Measurements from ENCODE around the gene VPS13D. TPM values are rescaled to one million over a fixed set of nuclear protein-coding genes. Genes with fewer than 3 reads are reported as not detected.

Gene VPS13D
- total RNA-seq, 1 donor from 2014 or later = 28.3 TPM

- Histone ChIP-seq H3K4me3 (no peak overlapping the region), H3K4me1 (peaks cover 24 to 55% of the 10 kb centered on the region in 2 donors), H3K9me3 (no peaks in the 10 kb centered on the region), H3K36me3 (peaks cover 0 to 2% of the 10 kb centered on the region in 2 donors), H3K27ac (peak overlapping the region; percentile 90 to 97), H3K27me3 (no peaks in the 10 kb centered on the region)
- intact Hi-C loops (cut with DNase I) = loop anchor here (1.0 to 5.0 kb wide), 4 partner anchors 9 to 160 kb away; no protein-coding TSS in a partner anchor
- no peak for TF ChIP-seq CTCF (IDR thresholded peaks at IDR 0.05)
- no peak for DNase-seq (ENCODE audit: low spot score in 2 of 2)
Observed at GRCh38 chr1:12437629-12438028, 207.8 kb downstream of the VPS13D start.

- peaks cover 0 to 4% of the 10 kb centered on the region in 2 donors for H3K36me3 ChIP-seq
- TF ChIP-seq CTCF (IDR thresholded peaks at IDR 0.05) = no peak
Observed at GRCh38 chr1:12438349-12438924, 208.6 kb downstream of the VPS13D start.

GRCh38 chr1:12439073-12439472 is 209.2 kb downstream of the VPS13D start:
- H3K27me3 ChIP-seq = no peaks in the 10 kb centered on the region
- H3K9me3 ChIP-seq = no peaks in the 10 kb centered on the region
- H3K4me1 ChIP-seq = peaks cover 12 to 44% of the 10 kb centered on the region in 2 donors
- no peak for DNase-seq (ENCODE audit: low spot score in 2 of 2)
- intact Hi-C loops (cut with DNase I) = loop anchor here (5.0 kb wide), 3 partner anchors 38 to 158 kb away; no protein-coding TSS in a partner anchor
- no peak overlapping the region for H3K4me3 ChIP-seq
- H3K27ac ChIP-seq = peak overlapping the region; percentile 90 to 97
- peaks cover 0 to 4% of the 10 kb centered on the region in 2 donors for H3K36me3 ChIP-seq
- no peak for TF ChIP-seq CTCF (IDR thresholded peaks at IDR 0.05)

More at GRCh38 chr1:12438349-12438924, 208.6 kb downstream of the VPS13D start:
- Histone ChIP-seq H3K27me3 (no peaks in the 10 kb centered on the region), H3K4me1 (peaks cover 16 to 47% of the 10 kb centered on the region in 2 donors), H3K27ac (peak overlapping the region; percentile 90 to 97), H3K4me3 (no peak overlapping the region), H3K9me3 (no peaks in the 10 kb centered on the region)
- DNase-seq (ENCODE audit: low spot score in 2 of 2) = no peak
- intact Hi-C loops (cut with DNase I) = loop anchor here (5.0 kb wide), 3 partner anchors 39 to 159 kb away; no protein-coding TSS in a partner anchor

DNA sequence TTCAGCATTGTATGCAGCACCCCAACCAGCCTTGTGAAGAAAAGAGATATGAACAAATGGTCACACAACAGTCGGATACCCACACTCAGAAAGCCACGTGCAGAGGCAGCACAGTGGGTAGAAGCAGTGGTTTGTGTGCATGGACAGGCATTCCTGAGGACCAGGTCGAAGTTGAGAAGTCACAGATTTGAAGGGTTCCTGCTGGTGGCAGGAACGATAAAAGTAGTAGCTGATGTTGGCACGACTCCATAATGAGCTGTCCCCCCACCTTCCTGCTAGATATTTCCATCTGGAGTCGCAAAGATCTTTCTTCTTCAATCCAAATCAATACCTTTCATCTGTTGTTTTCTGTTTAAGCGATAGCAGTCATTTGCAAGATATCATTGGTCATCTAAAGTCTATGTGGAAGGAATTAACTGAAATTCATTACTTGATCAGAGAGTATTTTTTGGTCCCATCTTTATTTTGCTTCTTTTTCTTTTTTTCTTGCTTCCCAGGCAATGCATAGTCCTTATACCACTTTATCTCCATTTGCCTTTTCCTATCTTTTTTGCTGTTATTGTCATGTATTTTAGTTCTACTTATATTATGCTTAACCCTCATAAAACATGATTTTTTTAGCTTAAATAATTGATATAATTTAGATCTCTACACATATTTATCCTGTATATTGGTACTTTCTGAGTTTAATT is 211.7 kb downstream of the VPS13D start:
- no peak for DNase-seq (ENCODE audit: low spot score in 2 of 2)
- Histone ChIP-seq H3K4me1 (peaks cover 5 to 27% of the 10 kb centered on the region in 2 donors), H3K27ac (peak overlapping the region in 1 of 2 donors; percentile 59), H3K36me3 (peaks cover 0 to 4% of the 10 kb centered on the region in 2 donors), H3K27me3 (no peaks in the 10 kb centered on the region), H3K9me3 (no peaks in the 10 kb centered on the region), H3K4me3 (no peak overlapping the region)
- no peak for TF ChIP-seq CTCF (IDR thresholded peaks at IDR 0.05)
- intact Hi-C loops (cut with DNase I) = no loop called here

- no peaks in the 10 kb centered on the region for H3K27me3 ChIP-seq
- TF ChIP-seq CTCF (IDR thresholded peaks at IDR 0.05) = no peak
- H3K27ac ChIP-seq = peak overlapping the region in 1 of 2 donors; percentile 89
- peaks cover 5 to 27% of the 10 kb centered on the region in 2 donors for H3K4me1 ChIP-seq
- no peak for DNase-seq (ENCODE audit: low spot score in 2 of 2)
- H3K4me3 ChIP-seq = no peak overlapping the region
- intact Hi-C loops (cut with DNase I) = no loop called here
- H3K9me3 ChIP-seq = no peaks in the 10 kb centered on the region
- H3K36me3 ChIP-seq = peaks cover 0 to 4% of the 10 kb centered on the region in 2 donors
Observed at GRCh38 chr1:12442217-12442616, 212.4 kb downstream of the VPS13D start.
